IPS DF 6.9 (cell line): ENCODE data around the gene DCLK2.

Experiments
- DNase-seq: peaks from one replicate; pipeline ENCODE4 v3.0.0-alpha.2; 2013; ENCODE audit warnings: low read depth, low spot score
- H3K27ac ChIP-seq: one replicate; pipeline ENCODE4 v1.5.1; 2013; ENCODE audit warnings: low read length, control low read depth
- H3K27me3 ChIP-seq: 2 replicates; pipeline ENCODE4 v1.6.1; 2013; ENCODE audit warnings: mild to moderate bottlenecking, low read length; ENCODE audit not compliant: control insufficient read depth, insufficient read depth
- H3K36me3 ChIP-seq: 2 replicates; pipeline ENCODE4 v1.6.1; 2013; ENCODE audit warnings: low read length; ENCODE audit not compliant: control insufficient read depth, insufficient read depth
- H3K4me1 ChIP-seq: 2 replicates; pipeline ENCODE4 v1.6.1; 2013; ENCODE audit warnings: low read length; ENCODE audit not compliant: control insufficient read depth, insufficient read depth
- H3K4me3 ChIP-seq: 2 replicates; pipeline ENCODE4 v1.5.1; 2013; ENCODE audit warnings: mild to moderate bottlenecking, low read length
- H3K9me3 ChIP-seq: 2 replicates; pipeline ENCODE4 v1.6.1; 2013; ENCODE audit warnings: low read length, inconsistent platforms; ENCODE audit not compliant: control insufficient read depth, insufficient read depth
- WGBS: extraction: QIAGEN DNeasy Blood & Tissue Kit; methylation state at CpG from one replicate; pipeline ENCODE4 v1.1.7; 2013; ENCODE audit warnings: mixed read lengths, missing lambda C conversion rate; ENCODE audit not compliant: insufficient read length, insufficient coverage; 5-methylcytosine and 5-hydroxymethylcytosine counted together

Gene DCLK2

DNA sequence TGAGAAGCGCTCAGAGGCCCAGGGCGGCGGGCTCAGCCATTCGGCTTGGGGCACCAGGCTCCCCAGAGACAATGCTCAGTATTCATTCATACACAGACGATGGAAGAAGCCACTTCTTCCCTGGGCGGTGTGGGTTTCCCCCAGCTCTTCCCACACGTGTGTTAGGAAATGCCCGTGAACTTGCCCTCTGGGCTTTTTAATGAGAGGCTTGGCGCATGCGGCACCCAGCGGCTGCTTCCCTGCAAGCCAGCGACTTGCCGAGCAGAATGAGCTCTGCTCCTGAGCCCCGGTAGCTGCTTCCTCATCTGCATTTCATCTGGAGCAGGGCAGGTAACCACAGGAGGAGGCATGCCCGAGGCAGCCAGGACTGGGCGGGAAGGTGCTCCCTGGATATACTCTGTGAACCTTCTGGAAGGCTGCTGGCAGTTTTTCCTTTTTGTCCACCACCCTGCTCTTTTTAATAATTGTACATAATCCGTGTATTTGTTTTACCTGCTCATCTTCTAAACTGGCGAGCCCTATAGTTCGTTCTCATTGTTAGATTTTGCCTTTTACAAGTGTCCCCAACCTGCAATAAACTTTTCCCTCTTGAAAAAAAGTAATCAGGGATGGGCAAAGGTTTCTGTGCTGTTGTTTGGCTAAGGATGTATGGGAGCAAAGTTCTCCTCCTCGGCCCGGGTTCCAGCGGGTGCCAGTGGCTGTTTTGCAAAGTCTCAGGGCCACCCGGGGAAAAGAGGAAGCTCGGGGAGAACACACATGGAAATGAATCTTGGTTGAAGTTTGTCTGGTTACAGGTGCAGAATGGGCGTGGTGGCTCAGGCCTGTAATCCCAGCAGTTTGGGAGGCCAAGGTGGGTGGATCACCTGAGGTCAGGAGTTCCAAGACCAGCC is 178.8 kb downstream of the DCLK2 start:
- Histone ChIP-seq H3K27ac (no peak overlapping the region), H3K27me3 (no peaks in the 10 kb centered on the region), H3K4me1 (no peaks in the 10 kb centered on the region), H3K36me3 (no peaks in the 10 kb centered on the region), H3K9me3 (no peaks in the 10 kb centered on the region), H3K4me3 (no peak overlapping the region)
- WGBS = no CpG with 5 or more reads among the region's 25 CpGs
- DNase-seq = no peak

DNA sequence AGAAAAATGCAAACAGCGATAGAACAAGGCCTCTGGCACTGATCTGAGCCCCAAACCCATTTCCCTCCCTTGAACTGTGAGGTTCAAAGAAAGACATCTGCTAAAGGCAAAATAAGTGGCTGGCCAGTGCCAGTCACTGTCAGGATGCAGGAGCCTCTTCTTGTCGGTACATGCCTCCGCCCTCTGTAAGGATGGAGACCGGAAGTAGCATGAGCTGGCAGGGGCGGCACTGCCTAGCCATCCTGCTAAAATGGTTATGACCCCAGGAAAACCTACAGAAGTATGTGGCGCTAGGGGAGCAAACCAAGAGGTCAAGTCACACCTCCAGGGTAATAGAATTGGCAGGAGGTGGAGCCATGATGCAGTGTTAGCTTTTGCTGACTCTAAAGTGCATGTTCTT is 180.3 kb downstream of the DCLK2 start:
- WGBS = no CpG with 5 or more reads among the region's 6 CpGs
- no peaks in the 10 kb centered on the region for H3K36me3 ChIP-seq
- no peaks in the 10 kb centered on the region for H3K4me1 ChIP-seq
- DNase-seq = no peak
- H3K4me3 ChIP-seq = no peak overlapping the region
- H3K9me3 ChIP-seq = no peaks in the 10 kb centered on the region
- no peaks in the 10 kb centered on the region for H3K27me3 ChIP-seq
- no peak overlapping the region for H3K27ac ChIP-seq

DNA sequence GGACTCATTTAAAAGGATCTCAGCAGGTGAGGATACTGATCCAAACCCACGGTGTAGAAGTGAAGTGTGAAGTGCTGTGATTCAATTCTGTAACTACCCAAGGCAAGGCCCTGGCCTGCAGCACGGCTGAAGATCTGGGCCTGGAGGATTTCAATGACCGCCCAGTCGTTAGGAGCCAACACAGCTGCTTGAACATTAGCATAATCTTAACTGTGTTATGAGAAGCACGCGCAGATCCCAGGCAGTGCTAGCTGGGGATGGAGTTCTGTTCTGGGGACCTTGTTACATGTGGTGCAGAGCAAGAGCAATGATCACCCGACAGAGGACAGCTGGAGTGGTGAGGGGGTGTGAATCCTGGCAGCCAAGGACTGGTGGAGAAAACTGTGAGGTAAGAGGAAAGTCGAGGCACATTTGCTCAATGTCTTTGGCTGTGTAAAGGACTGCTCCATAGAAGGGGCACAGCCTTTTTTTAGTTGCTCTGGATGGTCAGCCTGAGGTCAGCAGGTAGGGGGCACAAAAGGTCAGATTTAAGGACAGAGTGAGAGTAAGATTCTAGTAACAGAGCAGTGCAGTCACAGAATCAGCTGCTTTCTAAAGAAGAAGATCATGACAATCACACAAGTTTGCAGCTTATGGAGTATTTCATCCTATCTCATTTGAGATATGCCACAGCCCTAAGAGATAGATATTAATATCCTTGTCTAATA is 181.8 kb downstream of the DCLK2 start:
- Histone ChIP-seq H3K36me3 (no peaks in the 10 kb centered on the region), H3K4me3 (no peak overlapping the region), H3K27me3 (no peaks in the 10 kb centered on the region), H3K9me3 (no peaks in the 10 kb centered on the region), H3K4me1 (no peaks in the 10 kb centered on the region), H3K27ac (no peak overlapping the region)
- no CpG with 5 or more reads among the region's 8 CpGs for WGBS
- DNase-seq = no peak

DNA sequence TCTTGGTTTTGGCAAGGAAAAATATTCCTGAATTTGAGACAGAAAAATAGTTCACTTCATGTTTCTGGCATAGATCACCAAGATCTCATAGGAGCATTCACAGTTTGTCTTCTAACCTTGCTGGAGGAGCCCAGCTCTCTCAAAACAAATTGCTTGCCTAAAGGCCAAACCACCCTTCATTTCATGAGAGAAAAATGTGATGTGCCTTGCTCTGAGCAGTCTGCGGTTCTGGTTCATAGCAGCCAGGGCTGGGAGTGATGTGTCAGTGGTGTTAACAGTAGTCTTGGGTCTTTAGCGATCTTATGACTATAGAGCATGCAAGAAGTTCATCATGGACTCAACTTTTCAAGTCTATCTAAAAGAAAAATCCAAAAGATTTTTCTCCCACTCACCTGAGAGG is 183.3 kb downstream of the DCLK2 start:
- WGBS = no CpG with 5 or more reads among the region's 2 CpGs

DNA sequence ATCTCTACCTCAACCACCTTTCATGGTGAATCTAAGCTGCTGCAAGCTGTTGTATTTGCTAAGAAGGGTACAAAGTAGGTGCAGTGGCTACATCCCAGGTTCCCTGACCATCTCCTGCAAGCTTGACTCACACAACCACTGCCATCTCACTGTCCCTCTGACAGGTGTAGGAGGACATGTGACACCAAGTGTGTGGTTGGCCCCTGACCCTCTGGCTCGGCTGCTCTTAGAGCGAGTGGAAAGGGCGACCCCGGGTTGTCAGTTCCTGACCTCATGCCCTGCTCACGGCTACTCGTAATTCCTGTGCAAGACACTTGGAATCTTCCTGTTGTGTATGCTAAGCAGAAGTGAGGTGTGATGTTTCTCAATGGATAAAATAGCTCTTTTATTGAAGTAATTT is 184.4 kb downstream of the DCLK2 start:
- Histone ChIP-seq H3K27me3 (no peaks in the 10 kb centered on the region), H3K9me3 (no peaks in the 10 kb centered on the region), H3K36me3 (no peaks in the 10 kb centered on the region), H3K27ac (no peak overlapping the region), H3K4me3 (no peak overlapping the region), H3K4me1 (no peaks in the 10 kb centered on the region)
- DNase-seq = no peak
- no CpG with 5 or more reads among the region's 6 CpGs for WGBS

More for the DNA sequence above, 183.3 kb downstream of the DCLK2 start:
- Histone ChIP-seq H3K27ac (no peak overlapping the region), H3K4me3 (no peak overlapping the region), H3K9me3 (no peaks in the 10 kb centered on the region), H3K27me3 (no peaks in the 10 kb centered on the region), H3K4me1 (no peaks in the 10 kb centered on the region), H3K36me3 (no peaks in the 10 kb centered on the region)
- DNase-seq = no peak

DNA sequence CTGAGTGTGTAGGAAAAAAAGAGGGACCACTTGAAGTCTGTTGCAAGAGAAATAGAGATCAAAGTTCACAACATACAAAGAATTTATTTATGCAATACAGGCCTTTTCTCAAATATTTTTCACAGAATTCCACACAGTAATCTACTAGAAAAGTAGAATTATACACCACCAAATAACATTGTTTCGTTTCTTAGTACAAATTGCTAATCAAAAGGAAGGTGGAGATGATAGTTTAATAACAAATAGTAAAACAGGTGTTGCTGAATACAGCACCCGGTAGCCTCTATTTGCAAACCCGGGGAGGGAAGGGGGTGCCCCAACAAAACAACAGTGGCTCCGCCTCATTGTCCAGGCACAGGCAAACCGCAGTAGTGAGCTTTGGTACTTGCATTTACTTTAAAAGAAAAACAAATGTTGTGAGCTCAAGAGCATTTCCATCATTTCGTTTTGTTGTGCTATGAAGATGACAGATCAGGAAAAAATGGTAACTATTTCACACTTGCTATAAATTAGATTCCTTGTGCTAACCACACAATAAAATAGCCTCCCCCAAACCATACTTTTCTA is 186.4 kb downstream of the DCLK2 start:
- no peaks in the 10 kb centered on the region for H3K27me3 ChIP-seq
- WGBS = no CpG with 5 or more reads among the region's 6 CpGs
- H3K4me3 ChIP-seq = no peak overlapping the region
- no peaks in the 10 kb centered on the region for H3K4me1 ChIP-seq
- no peak for DNase-seq
- H3K9me3 ChIP-seq = no peaks in the 10 kb centered on the region
- no peak overlapping the region for H3K27ac ChIP-seq
- H3K36me3 ChIP-seq = no peaks in the 10 kb centered on the region

DNA sequence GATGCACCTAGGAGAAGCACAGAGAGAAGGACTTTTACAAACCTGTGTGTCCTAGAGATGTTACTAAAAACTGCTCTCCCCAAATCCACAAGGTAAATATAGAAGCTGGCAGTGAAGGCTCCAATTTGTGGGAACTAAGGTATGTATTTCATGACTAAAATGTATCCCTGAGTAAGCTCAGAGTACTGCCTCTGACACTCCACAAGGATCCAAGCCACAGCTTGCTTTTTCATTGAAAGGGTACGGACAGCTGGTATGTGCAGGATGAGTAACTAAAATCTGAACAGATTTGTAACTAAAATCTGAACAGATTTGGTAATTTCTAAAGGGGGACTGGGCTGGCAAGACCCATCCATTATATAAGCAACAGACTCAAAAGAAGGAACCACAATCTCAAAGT is 187.6 kb downstream of the DCLK2 start:
- H3K4me3 ChIP-seq = no peak overlapping the region
- no peak overlapping the region for H3K27ac ChIP-seq
- WGBS = no CpG with 5 or more reads among the region's 1 CpG
- H3K36me3 ChIP-seq = no peaks in the 10 kb centered on the region; the same call in 1 of the 2 replicates
- H3K27me3 ChIP-seq = no peaks in the 10 kb centered on the region
- no peaks in the 10 kb centered on the region for H3K4me1 ChIP-seq
- no peak for DNase-seq
- no peaks in the 10 kb centered on the region for H3K9me3 ChIP-seq

DNA sequence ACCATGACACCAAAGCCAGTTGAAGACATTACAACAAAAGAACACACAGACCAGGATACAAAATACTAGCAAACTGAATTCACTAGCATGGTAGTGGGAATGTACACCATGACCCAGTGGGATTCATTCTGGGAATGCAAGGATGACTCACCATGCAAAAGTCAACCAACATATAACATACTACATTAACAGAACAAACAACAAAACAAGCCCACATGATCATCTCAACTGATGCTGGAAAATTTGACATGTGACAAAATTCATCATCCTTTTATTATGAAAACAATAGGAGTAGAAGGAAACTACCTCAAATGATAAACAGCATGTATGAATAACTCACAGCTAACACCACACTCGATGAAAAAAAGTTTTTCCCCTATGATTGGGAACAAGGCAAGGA is 190.2 kb downstream of the DCLK2 start:
- Histone ChIP-seq H3K27me3 (no peaks in the 10 kb centered on the region), H3K36me3 (no peaks in the 10 kb centered on the region; the same call in 1 of the 2 replicates), H3K4me3 (no peak overlapping the region), H3K9me3 (no peaks in the 10 kb centered on the region), H3K27ac (no peak overlapping the region), H3K4me1 (no peaks in the 10 kb centered on the region)
- DNase-seq = no peak
- no CpG with 5 or more reads among the region's 1 CpG for WGBS

DNA sequence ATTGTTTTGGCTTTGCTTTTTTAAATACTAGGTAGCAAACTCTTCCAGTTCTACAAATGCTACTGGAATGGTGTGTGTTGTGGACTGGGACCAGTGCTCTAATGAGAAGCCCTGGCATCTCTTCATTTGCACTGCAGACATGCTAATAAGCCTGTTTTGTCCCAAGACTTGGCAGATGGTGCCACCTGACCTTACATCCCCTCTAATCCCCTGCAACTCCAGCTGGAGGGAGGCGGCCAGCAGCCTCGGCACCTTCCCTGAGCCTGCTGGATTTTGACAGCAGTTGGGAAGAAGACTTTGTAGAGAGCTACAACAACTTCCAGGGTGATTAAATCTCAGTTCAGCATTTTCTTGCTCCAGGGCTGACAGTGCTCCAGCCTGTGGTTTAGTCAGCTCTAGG is 200.0 kb downstream of the DCLK2 start:
- H3K27ac ChIP-seq = no peak overlapping the region
- H3K9me3 ChIP-seq = no peaks in the 10 kb centered on the region
- DNase-seq = no peak
- H3K4me3 ChIP-seq = no peak overlapping the region
- no CpG with 5 or more reads among the region's 2 CpGs for WGBS
- no peaks in the 10 kb centered on the region for H3K27me3 ChIP-seq
- no peaks in the 10 kb centered on the region for H3K4me1 ChIP-seq
- H3K36me3 ChIP-seq = peaks cover 2% of the 10 kb centered on the region; the same call in 1 of the 2 replicates

DNA sequence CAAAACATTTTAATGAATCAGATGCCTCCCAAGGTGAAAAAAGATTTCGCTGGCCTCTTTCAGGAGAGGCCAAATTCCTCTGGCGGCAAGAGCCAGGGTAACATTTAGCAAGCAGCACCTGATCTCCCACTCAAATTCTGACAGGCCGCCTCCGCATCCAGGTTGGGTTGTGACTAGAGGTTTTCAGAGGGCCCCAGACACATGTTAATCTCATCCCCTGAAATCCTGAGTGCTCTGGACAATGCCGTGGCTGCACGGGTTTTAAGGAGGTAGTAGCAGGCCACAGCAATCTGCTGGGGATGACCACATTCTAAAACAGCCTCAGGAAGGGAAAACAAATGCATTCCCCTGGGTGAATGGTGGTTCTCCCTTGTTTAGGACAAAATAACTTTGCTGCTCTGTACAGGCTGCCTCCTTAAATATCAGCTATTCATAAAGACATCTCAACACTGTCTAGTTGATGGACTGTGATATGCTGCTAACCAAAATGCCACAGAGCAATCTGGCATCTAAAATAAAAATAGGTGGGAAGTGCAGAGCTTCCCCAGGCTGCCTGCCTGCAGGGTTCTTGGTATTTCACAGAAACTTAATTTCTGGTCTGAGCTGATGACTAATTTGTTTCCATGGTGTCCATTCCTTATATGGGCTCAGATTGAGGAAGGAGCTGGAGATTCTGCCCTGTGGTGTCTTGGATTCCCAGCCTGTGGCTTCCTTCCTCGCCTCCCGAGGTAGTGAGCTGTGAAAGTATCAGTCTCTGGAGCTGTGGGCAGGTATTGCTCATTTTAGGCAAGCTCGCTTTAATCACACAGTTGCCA is 202.0 kb downstream of the DCLK2 start:
- H3K27ac ChIP-seq = no peak overlapping the region
- no peaks in the 10 kb centered on the region for H3K27me3 ChIP-seq
- no CpG with 5 or more reads among the region's 9 CpGs for WGBS
- no peaks in the 10 kb centered on the region for H3K4me1 ChIP-seq
- peaks cover 2% of the 10 kb centered on the region; the same call in 1 of the 2 replicates for H3K36me3 ChIP-seq
- no peak overlapping the region for H3K4me3 ChIP-seq
- no peak for DNase-seq
- no peaks in the 10 kb centered on the region for H3K9me3 ChIP-seq
